Activated CD4-positive, alpha-beta T cell treated with anti-CD3 and anti-CD28 coated beads, Interleukin-2, amount 50 U/mL, for 24 hours (primary cell): ENCODE results near the gene APIP.

ENCODE experiments used
- DNase-seq, 2 donors: peaks; one replicate each; pipeline ENCODE4 v3.0.0-alpha.2; 2020; ENCODE audit warnings: low read depth in 1 of 2, low spot score in 1 of 2

Gene APIP

DNA sequence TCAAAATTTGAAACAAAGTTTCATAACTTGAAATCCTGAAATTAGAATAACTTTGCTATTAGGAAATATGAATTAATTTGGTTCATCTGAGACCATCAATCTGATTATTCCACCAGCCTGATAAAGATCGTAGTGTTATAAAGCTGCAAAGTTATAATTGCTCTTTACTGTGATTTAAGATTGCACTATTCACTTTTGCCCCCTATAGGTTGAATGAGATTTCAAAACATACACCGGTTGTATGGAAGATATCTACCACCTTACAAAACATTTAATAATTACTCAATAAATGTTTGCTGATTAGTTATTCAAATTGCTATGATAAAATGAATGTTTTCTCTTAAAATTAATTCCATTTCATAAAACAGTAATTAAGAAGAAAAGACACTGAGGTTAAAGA is 26.1 kb downstream of the APIP start:
- DNase-seq: no peak

DNA sequence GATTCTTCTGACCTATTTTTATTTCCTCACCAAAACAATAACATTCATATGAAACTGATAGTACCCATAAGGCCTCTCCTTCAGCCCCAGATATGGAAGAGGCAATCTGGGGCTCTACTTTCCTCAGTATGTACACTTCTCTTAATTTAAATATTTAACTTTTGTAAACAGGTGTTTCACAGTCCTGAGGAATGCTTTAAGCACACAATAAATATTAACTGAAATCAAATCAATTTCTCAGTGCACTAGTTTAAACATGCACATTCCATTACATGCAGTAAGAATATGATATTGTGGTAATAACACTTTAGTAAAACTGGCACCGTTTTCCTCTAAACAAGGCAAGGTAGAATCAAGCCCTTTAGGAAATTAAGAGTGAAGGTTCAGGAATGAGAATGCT is 28.9 kb downstream of the APIP start:
- no peak for DNase-seq

DNA sequence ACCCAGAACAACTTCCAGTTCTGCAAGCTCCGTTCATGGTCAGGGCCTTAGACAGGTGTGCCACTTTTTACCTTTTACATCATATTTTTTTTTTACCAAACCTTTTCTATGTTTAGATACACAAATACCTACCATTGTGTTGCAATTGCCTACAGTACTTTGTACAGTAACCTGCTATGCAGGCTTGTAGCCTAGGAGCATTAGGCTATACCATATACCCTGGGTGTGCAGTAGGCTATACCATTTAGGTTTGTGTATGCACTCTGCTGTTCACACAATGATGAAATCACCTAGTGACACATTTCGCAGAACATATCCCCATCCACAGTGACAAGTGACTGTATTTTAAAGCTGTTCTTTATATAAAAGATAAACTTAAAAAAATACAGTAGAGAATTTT is 29.6 kb downstream of the APIP start:
- DNase-seq: no peak

DNA sequence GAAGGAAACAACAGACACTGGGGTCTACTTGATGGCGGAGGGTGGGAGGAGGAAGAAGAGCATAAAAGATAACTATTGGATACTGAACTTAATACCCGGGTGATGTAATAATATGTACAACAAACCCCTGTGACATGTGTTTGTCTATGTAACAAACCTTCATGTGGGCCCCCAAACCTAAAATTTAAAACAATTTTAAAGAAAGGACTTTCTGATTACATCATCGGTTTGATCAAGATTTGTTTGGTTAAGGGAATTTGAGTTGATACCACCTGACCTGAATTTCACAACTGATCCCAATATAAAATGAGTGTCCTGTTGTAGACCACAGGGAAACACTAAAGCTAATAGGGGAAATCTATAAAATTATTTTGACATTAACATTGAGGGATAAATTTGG is 34.3 kb downstream of the APIP start:
- DNase-seq: no peak

DNA sequence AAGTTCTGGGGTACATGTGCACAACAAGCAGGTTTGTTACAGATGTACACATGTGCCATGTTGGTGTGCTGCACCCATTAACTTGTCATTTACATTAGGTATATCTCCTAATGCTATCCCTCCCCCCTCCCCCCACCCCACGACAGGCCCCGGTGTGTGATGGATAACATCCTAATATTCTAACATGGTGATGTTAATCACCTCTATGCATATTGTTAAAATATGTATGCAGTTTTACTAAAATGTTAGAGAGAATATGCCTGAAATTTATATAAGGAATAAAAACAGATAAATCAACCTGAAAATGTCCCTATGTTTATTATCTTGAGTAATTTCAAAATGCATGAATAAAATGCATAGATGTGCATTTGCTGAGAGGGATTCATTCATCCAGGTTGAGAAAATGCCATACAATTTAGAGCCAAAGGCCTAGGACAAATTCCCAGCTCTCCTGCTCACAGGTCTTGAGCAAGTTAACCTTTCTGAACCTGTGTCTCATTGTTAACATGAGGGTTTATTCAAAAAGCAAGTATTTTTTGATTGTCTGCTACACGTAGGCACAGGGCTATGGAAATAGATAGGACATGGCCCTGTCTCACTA is 38.7 kb downstream of the APIP start:
- DNase-seq: no peak

DNA sequence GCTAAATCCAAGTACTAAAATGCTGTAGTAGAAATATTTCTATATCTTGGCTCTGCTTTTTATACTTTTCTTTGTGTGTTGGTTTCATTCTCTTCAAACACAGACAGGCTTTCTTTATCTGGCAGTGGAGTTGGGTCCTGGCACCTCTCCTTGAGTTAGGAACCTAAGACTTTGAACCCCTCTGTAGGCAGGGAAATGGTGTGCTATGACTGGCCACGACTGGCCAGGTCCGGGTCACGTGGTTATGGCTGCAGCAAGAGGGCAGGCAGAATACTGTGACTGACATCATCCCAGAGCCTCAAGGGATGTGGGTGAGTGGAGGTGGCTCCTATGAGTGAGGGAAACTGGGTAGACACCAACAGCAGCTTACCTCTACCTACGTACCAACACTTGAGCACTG is 42.0 kb downstream of the APIP start:
- no peak for DNase-seq

DNA sequence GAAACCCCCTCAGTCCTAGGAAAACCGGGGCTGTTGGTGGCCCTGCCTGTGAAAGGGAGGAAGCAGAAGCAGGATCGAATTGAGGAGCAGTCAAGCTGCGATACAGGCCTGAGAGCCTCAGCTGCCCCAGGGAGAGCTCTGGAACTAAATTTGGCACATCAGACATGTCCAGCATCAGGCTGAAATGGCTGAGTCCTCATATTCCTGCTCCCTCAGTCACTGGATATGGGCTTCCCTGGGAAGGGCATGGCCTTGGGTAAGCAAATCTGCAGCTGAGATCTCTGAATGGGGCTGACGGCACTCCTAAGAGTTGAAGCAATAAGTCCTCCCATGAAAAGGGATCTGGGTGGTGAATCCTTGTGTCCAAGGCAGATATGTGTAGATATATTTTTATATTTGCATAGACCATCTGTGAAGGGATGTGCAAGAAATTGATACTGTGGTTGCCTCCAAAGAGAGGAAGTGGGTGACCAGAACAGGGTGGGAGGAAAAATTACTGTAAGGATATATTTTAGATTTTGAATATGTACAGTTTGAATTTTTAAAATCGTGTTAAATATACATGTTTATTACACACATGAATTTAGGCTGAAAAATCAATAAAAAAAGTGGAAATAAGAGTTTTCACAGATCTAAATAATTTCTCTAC is 45.5 kb downstream of the APIP start:
- DNase-seq: no peak

DNA sequence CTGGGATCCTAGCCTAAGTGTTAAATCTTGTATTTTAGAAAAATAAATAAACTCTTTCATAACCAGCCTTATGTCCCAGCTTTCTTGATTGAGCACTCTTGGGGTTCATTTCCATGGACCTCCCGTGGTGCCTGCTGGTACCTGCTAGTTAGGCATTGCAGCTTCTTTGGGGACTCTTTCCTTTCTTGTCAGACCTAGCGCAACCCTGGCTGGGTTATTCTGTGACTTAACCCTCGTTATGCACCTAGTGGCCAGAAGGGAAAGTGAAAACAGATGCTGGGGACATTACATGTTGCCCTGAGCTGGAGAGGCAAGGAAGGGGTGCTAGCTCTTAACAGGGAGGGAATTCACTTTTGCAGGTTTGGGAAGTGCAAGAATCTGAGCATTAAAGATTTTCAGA is 46.8 kb downstream of the APIP start:
- DNase-seq: no peak

DNA sequence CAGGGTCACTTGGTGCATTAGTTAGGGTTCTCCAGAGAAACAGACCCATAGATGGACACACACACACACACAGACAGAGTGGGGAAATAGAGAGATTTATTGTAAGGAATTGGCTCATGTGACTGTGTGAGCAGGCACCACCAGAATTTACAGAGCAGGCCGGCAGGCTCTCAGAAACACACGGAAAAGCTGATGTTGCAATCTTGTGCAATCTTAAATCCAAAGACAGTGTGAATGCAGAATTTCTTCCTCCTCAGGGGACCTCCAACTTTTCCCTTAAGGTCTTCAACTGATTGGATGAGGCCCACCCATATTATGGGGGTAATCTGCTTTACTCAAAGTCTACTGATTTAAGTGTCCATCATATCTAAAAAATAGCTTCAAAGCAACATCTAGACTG is 49.8 kb downstream of the APIP start:
- no peak for DNase-seq

DNA sequence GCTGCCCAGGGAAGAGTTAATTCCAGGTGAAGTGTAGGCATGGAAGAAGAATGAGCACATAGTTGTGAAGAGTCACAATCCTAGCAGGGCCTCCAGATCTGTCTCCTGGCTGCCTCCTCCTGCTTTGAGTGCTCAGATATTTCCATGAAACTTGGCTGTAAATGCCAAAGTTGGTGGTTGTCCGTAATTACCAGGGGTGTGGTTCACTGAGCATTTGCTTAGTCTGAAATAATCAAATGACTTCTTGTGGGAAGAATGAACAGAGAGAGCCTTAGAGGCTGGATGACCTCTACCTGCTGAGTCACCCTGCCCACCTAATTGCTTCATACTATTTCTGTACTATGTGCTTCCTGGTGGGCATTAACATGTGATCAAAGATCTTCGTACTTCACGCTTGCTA is 50.9 kb downstream of the APIP start:
- DNase-seq: no peak

DNA sequence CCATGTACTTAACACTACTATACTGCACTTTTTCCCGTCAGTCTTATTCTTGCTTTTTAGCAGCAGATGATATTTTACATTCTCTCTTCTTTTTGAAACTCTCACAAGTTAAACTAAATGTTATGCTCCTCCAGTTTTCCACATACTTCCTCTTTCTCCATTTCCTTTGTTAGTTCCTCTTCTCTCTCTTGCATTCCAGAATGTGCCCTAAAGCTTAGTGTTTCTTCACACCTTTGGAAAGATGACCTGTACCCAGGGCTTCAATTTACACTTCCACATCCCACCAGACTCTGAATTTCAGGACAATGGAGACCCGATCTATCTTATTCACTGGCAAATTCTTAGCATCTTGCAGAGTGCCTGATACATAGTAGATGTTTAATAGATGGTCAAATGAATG is 51.8 kb downstream of the APIP start:
- DNase-seq: no peak

DNA sequence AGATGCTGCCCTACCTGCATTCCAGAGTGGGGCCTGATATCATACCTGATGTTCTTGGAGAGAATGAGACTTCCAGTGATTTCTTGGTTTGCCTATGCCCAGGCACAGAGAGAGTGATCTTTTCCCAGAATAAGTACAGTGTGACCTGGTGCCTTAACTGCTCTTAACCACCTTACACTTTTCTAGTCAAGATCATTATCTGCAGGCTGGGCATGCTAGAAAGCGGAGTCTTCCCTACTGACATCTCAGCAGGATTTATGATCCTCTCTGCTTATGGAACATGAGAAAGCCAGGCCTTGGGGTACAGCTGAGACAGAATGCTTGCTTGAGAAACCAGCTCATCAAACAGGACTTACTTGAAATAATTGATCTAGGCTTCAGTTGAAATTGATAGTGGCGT is 53.1 kb downstream of the APIP start:
- no peak for DNase-seq

DNA sequence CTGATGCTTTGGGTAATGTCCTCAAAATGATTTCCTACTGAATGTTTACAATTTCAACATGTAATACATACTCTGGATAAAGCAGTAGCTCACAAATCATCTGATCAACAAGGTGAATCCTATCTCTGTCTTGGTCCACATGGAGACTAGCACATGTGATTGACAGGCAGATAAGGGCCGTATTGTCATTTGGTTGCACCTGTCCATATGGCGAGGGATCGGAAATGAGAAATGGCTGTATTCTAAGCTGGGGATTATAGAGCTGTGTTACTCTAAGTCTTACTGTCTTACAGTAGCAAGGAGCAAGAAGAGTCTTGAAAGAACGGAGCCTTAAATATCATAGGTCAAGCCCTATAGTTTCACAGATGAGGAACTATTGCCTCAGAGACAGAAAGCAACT is 55.7 kb downstream of the APIP start:
- no peak for DNase-seq

DNA sequence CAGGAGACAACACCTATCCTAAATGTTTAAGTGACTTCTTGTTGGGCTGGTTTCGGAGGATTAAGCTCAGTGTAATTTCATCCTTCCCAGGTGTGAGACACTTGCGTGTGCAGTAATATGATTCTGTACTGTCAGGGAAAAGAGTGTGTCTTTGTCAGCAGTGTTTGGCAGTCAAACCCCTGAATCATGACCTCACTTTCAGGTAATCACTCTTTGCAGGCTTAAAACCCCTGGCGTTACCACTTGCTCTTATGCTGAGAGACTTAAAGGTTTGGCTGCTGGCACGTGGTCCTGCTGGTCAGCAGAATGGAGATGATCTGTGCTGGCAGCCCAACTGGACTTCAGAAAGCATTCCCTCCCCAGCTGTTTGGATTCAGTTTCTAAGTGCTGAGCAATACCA is 56.1 kb downstream of the APIP start:
- DNase-seq: no peak

DNA sequence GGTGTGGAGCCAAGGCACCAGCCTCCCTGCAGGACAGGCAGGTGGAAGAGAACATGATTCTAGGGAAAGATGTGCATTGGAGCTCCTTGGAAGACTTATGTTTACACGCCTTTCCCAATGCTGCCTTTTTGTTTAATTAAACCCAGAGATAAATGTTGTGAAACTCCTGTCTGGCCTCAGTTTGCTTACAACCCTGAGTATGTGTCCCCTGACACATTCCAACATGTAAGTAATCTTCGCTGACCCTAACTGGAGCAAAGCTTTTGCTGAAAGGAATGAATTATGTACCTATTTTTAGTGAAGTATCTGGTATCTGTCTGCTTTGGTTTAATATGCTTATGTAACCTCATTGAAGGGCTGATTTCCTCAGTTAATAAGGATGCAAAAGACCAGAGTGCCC is 56.7 kb downstream of the APIP start:
- no peak for DNase-seq

DNA sequence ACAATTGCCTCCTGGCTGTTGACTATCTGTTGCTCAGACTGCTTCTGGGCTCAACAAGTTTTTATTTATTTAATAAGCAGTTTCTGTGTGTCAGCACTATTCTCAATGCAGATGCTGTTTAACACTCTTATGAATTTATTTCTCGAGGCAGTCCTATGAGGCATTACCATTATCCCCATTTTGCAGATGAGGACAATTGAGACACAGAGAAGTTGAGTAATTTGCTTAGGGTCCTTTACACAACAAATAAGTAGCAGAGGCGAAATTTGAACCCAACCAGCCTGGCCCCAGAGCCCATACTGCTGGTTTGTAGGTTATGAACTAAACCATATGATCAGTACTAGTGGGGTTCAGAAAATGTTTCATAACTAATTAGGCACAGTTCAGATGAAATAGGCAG is 58.7 kb downstream of the APIP start:
- no peak for DNase-seq

DNA sequence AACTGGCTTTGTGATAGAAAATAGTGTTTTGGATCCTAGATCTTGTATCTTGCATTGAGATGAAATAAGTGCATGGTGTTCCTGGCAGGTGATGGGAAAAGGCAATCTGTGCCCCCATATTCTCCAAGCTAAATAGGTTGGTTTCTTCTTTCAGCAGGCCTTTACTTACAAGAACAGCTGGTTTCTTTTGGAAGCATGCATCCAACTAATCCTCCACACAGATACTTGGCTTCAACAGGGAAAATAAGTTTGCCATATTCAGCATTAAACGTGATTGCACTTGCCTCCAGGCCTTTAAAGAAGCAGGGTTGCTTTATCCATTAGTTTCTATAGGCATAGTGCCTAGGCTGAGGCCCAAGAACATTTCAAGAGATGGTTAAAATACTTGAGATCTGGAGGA is 59.9 kb downstream of the APIP start:
- DNase-seq: no peak

DNA sequence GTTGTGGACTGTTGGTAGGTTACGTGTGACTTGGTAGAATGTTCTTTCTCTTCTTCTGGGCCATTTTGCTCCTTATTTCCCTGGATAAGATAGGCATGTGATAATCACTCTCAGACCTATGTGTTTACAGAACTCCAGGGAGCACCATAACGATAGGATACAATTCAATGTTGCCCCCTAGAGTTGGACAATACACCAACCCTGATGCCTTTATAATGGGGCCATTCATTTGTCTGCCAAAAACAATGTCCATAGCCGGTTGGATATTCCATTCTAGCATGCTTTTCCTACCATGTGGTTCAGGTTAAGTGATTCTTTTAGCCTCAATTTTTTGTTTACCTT is 60.5 kb downstream of the APIP start:
- DNase-seq: no peak

DNA sequence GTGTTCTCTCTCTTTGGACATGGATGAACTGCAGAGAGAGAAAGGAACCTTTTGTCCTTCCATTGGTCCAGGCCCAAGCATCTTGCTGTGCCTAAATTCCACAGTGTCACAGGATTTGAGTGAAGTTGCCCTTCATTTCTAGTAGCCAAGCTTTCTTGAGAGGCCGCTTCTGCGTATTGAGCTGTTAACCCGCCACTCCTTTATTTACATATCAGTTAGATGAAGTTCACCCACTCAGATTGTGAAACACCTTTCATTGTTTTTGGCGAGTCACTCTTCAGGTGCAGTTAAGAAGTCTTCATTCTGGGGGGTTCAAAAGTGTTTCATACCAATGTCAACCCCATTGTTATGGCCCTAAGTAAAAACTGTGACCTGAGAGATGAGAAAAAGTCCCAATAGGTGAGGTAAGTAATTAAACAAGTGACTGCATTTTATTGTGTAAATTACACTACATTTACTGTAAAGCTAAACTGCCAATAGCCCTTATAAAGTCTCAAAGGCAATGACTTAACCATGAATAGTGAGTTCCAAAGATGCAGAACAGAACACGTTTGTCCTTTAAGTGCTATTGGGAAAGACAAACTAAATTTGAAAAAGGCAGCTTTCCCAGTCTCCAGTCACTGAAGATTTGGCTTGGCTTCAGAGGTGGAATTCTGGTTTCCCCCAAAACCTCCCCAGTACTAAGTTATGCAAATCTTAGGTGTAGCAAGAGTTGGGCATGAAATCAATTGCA is 61.0 kb downstream of the APIP start:
- no peak for DNase-seq

DNA sequence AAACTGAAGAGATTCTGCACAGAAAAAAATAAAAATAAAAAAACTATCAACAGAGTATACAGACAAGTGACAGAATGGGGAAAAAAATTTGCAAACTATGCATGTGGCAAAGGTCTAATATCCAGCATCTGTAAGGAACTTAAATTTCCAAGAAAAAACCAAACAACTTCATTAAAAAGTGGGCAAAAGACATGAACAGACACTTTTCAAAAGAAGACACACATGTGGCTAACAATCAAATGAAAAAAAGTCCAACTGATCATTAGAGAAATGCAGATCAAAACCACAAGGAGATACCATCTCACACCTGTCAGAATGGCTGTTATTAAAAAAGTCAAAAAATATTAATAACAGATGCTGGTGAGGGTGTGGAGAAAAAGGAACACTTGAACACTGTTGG is 64.3 kb downstream of the APIP start:
- no peak for DNase-seq

DNA sequence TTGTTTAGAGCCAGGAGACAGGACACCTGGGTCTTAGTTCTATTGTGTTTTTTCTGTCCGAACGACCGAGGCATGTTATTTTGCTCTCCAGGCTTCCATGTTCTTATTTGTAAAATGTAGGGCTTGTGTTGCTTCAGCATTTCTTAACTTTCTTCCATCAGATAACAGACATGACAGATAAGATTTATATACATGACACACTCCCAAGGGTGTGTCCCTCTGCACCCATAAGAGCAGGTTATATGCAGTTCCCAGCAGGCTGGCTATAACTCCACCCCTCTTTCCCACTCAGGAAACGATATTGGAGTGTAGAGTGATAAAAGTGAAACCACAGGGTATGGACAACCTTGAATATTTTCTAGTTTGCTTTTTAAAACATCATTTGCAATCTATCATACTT is 65.8 kb downstream of the APIP start:
- DNase-seq: no peak

DNA sequence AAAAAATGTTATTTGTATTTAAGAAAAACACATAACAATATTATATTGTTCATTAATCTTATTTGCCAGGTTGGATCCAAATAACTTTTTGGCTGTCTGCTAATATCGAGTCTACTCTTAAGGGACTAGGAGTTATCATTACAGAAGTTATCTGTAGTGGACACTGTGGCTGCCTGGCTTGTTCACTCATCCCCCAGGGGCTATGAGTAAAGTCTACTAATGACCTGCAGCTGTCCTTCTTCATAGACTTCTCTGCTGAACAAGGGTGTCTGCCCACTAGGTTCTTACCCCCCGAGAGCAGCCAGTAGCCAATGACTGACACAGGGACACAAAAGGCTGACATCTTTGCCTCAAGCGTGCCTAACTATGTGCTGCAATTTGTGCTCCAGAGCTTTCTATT is 69.7 kb downstream of the APIP start:
- DNase-seq: no peak
